Panc1 (cell line): ENCODE results near the gene CDRT15. TPM values are rescaled to one million over a fixed set of nuclear protein-coding genes. Genes with fewer than 3 reads are reported as not detected.

Source experiments
- ATAC-seq: fragments of 200-7000 bp; cut with Tn5 transposase; 2 replicates; pipeline ENCODE4 v1.9.1; 2020; ENCODE audit warnings: mild to moderate bottlenecking, moderate library complexity
- BruUV-seq: library from RNA; stranded (reverse); fragments of 400-500 nt; replicated peaks from 2 replicates; lab custom pipeline; 2021; lab: Mats Ljungman, UMichigan
- CTCF ChIA-PET: fragments of 300-600 bp; sonication (Branson Sonifier 250); formaldehyde crosslinking; loops from one replicate; lab custom pipeline; 2022; ENCODE audit warnings: antibody characterized with exemption; lab: Charles Lee
- POLR2A ChIA-PET: fragments of 300-600 bp; sonication (Branson Sonifier 250); formaldehyde crosslinking; loops from one replicate; lab custom pipeline; 2022; ENCODE audit warnings: antibody characterized with exemption; lab: Charles Lee
- DNase-seq: peaks from one replicate; pipeline ENCODE4 v3.0.0-alpha.2; 2010; ENCODE audit warnings: low read depth, low spot score
- H3K27ac ChIP-seq: 2 replicates; pipeline ENCODE4 v1.5.1; 2011; ENCODE audit warnings: mild to moderate bottlenecking, low read length, inconsistent platforms
- H3K27me3 ChIP-seq: fragments of 200-500 bp; sonication (Bioruptor generic); 2 replicates; pipeline ENCODE4 v1.6.0; 2014; ENCODE audit warnings: low read length, inconsistent platforms; ENCODE audit not compliant: control insufficient read depth, insufficient read depth
- H3K36me3 ChIP-seq: fragments of 200-500 bp; sonication (Bioruptor generic); 2 replicates; pipeline ENCODE4 v1.5.1; 2014; ENCODE audit warnings: inconsistent platforms, mild to moderate bottlenecking, low read length, moderate library complexity; ENCODE audit not compliant: control insufficient read depth, insufficient read depth
- H3K4me1 ChIP-seq: 2 replicates; pipeline ENCODE4 v1.5.1; 2011; ENCODE audit warnings: inconsistent platforms, mild to moderate bottlenecking, low read length, moderate library complexity; ENCODE audit not compliant: control insufficient read depth, insufficient read depth
- H3K4me3 ChIP-seq, 2 experiments: 2 replicates each; pipeline ENCODE4 v1.5.1; 2011 to 2012; ENCODE audit warnings: low read depth in 2 of 2, low read length in 2 of 2, mild to moderate bottlenecking in 2 of 2, inconsistent platforms in 1 of 2, moderate library complexity in 1 of 2
- H3K9me3 ChIP-seq: fragments of 200-500 bp; sonication (Bioruptor generic); 2 replicates; pipeline ENCODE4 v1.5.1; 2014; ENCODE audit warnings: low read depth, mild to moderate bottlenecking, inconsistent platforms, low read length, moderate library complexity; ENCODE audit not compliant: control insufficient read depth, insufficient read depth
- CTCF ChIP-seq: fragments of 450-650 bp; IDR thresholded peaks from 2 replicates; pipeline ENCODE4 v1.5.1; 2017; ENCODE audit warnings: mild to moderate bottlenecking
- POLR2AphosphoS5 ChIP-seq: IDR thresholded peaks from 2 replicates; pipeline ENCODE4 v1.6.1; 2012; ENCODE audit warnings: mild to moderate bottlenecking, low read depth, low read length, moderate library complexity
- REST ChIP-seq, 2 experiments: IDR thresholded peaks; 2 replicates each; pipeline ENCODE4 v1.6.1; 2011 to 2012; ENCODE audit warnings: low read depth in 2 of 2, control low read depth in 1 of 2, low read length in 1 of 2, mild to moderate bottlenecking in 1 of 2, moderate library complexity in 1 of 2; ENCODE audit not compliant: insufficient read depth in 1 of 2
- SIN3A ChIP-seq: IDR thresholded peaks from 2 replicates; pipeline ENCODE4 v1.6.1; 2012; ENCODE audit warnings: low read depth, mild to moderate bottlenecking, low read length, moderate library complexity, borderline replicate concordance; ENCODE audit not compliant: insufficient read depth
- TCF7L2 ChIP-seq: IDR thresholded peaks from 2 replicates; pipeline ENCODE4 v1.6.1; 2011; ENCODE audit warnings: mild to moderate bottlenecking, low read depth, low read length, inconsistent platforms
- in situ Hi-C: cut with HindIII; loops from 2 replicates; pipeline ENCODE4 v1.10.0; 2016; ENCODE audit warnings: low sequenced_read_pairs, low pct_unique_long_range_greater_than_20kb
- intact Hi-C: fragments of 100-400 bp; cut with micrococcal nuclease; formaldehyde crosslinking; loops from one replicate; pipeline ENCODE4 v1.10.0; 2022; ENCODE audit not compliant: unreplicated experiment
- total RNA-seq: library from RNA; stranded (reverse); gene quantifications from one replicate; pipeline ENCODE4 v1.2.1, GENCODE V29; 2021; ENCODE audit not compliant: unreplicated experiment

The CDRT15 gene
- total RNA-seq, 1 experiment from 2014 or later = not detected

- no peak overlapping the region for H3K27ac ChIP-seq
- intact Hi-C loops (no loop called here), in situ Hi-C loops (no loop called here)
- peaks cover 5% of the 10 kb centered on the region; the same call in 1 of the 2 replicates for H3K4me1 ChIP-seq
- no peaks in the 10 kb centered on the region for H3K36me3 ChIP-seq
- CTCF ChIA-PET = no interaction called here
- no peaks in the 10 kb centered on the region for H3K9me3 ChIP-seq
- no peaks in the 10 kb centered on the region for H3K27me3 ChIP-seq
- BruUV-seq = no TSS peak
- ATAC-seq (no peak), DNase-seq (no peak)
- TF ChIP-seq CTCF = no peak
- TF ChIP-seq TCF7L2 = no peak
- TF ChIP-seq SIN3A = no peak
- no peak for TF ChIP-seq REST (IDR thresholded peaks at IDR 0.05; ENCODE audit: insufficient read depth in 1 of 2, low read depth in 2 of 2, low read length in 1 of 2)
- no peak for TF ChIP-seq POLR2AphosphoS5
- POLR2A ChIA-PET = no interaction called here
- H3K4me3 ChIP-seq = no peak overlapping the region
Measured at GRCh38 chr17:14227052-14227451, 9.6 kb downstream of the CDRT15 start.

- Histone ChIP-seq H3K27ac (no peak overlapping the region), H3K4me3 (no peak overlapping the region), H3K4me1 (peaks cover 5% of the 10 kb centered on the region; the same call in 1 of the 2 replicates), H3K9me3 (no peaks in the 10 kb centered on the region), H3K27me3 (no peaks in the 10 kb centered on the region), H3K36me3 (no peaks in the 10 kb centered on the region)
- in situ Hi-C loops = no loop called here
- DNase-seq (no peak), ATAC-seq (no peak)
- intact Hi-C loops = no loop called here
- ChIA-PET CTCF (no interaction called here), POLR2A (no interaction called here)
- TF ChIP-seq TCF7L2 (no peak), CTCF (no peak), POLR2AphosphoS5 (no peak), SIN3A (no peak), REST (IDR thresholded peaks at IDR 0.05; ENCODE audit: insufficient read depth in 1 of 2, low read depth in 2 of 2, low read length in 1 of 2) (no peak)
- no TSS peak for BruUV-seq
Measured at GRCh38 chr17:14225254-14225980, 11.2 kb downstream of the CDRT15 start.
